HepG2 (cell line): ENCODE data around the gene C2CD2. TPM values are rescaled to one million over a fixed set of nuclear protein-coding genes. Genes with fewer than 3 reads are reported as not detected.

Experiments used
- CCAR2 ChIP-seq: fragments of 200-400 bp; formaldehyde crosslinking; optimal IDR thresholded peaks from 2 replicates; pipeline ENCODE3; 2018; ENCODE audit warnings: low read depth, mild to moderate bottlenecking, low read length, moderate library complexity
- HOXA5 ChIP-seq: sonication (generic); formaldehyde crosslinking; IDR thresholded peaks from 2 replicates; pipeline ENCODE4 v1.4.0; 2020; ENCODE audit warnings: missing genetic modification reagents
- HOXA7 ChIP-seq: sonication (generic); formaldehyde crosslinking; IDR thresholded peaks from 2 replicates; pipeline ENCODE4 v1.8.1; 2022; ENCODE audit warnings: mild to moderate bottlenecking, missing genetic modification reagents, moderate library complexity
- KDM5A ChIP-seq: fragments of 200-600 bp; sonication (generic); IDR thresholded peaks from 2 replicates; pipeline ENCODE4 v1.7.0; 2018; ENCODE audit warnings: antibody characterized with exemption, mild to moderate bottlenecking, low read length, borderline replicate concordance
- NBN ChIP-seq: fragments of 450-650 bp; conservative IDR thresholded peaks from 2 replicates; pipeline ENCODE4 v1.6.1; 2017
- NPAS2 ChIP-seq: sonication (generic); formaldehyde crosslinking; IDR thresholded peaks from 2 replicates; pipeline ENCODE4 v1.8.0; 2022; ENCODE audit warnings: mild to moderate bottlenecking, missing genetic modification reagents, borderline replicate concordance
- RFXAP ChIP-seq: sonication (generic); formaldehyde crosslinking; IDR thresholded peaks from 2 replicates; pipeline ENCODE4 v1.4.0; 2020; ENCODE audit warnings: missing genetic modification reagents, borderline replicate concordance
- SP1 ChIP-seq, 2 experiments: fragments of 450-650 bp in 1 of 2; sonication (generic) in 1 of 2; formaldehyde crosslinking in 1 of 2; IDR thresholded peaks; 2 replicates each; pipeline versions ENCODE4 v1.4.0 to v1.6.1; 2016 to 2020; ENCODE audit warnings: missing genetic modification reagents in 1 of 2
- ZNF124 ChIP-seq: sonication (generic); formaldehyde crosslinking; IDR thresholded peaks from 2 replicates; pipeline ENCODE4 v1.4.0; 2020; ENCODE audit warnings: missing genetic modification reagents
- ZNF263 ChIP-seq: sonication (generic); formaldehyde crosslinking; IDR thresholded peaks from 2 replicates; pipeline ENCODE4 v1.4.0; 2020; ENCODE audit warnings: missing genetic modification reagents
- ZNF3 ChIP-seq: IDR thresholded peaks from 2 replicates; pipeline ENCODE4 v1.7.0; 2017; ENCODE audit warnings: inconsistent platforms
- ZNF333 ChIP-seq: sonication (generic); formaldehyde crosslinking; IDR thresholded peaks from 2 replicates; pipeline ENCODE4 v1.4.0; 2020; ENCODE audit warnings: mild to moderate bottlenecking, missing genetic modification reagents, borderline replicate concordance
- ZNF530 ChIP-seq: sonication (generic); formaldehyde crosslinking; IDR thresholded peaks from 2 replicates; pipeline ENCODE4 v1.5.0; 2020; ENCODE audit warnings: low read depth, mild to moderate bottlenecking, missing genetic modification reagents
- ZNF574 ChIP-seq: sonication (generic); formaldehyde crosslinking; IDR thresholded peaks from 2 replicates; pipeline ENCODE4 v1.4.0; 2020; ENCODE audit warnings: missing genetic modification reagents
- ZSCAN20 ChIP-seq: sonication (generic); formaldehyde crosslinking; IDR thresholded peaks from 2 replicates; pipeline ENCODE4 v1.4.0; 2020; ENCODE audit warnings: missing genetic modification reagents, mild to moderate bottlenecking, borderline replicate concordance
- polyA plus RNA-seq, 8 experiments: library from polyadenylated mRNA; depleted of rRNA in 3 of 8; stranded (reverse) in 7 of 8; unstranded in 1 of 8; fragments of >200 nt; fragmentation: Illumina TruSeq in 4 of 8; extraction: Trizol in 4 of 8; gene quantifications; 2 replicates each; pipeline versions ENCODE4 v1.2.1 to v1.2.3, GENCODE V29; 2011 to 2016; ENCODE audit warnings: low read depth in 4 of 8, missing spikeins in 1 of 8, mixed read lengths in 1 of 8; ENCODE audit not compliant: insufficient read depth in 1 of 8
- total RNA-seq, 5 experiments: library from RNA; depleted of rRNA; stranded (reverse); fragments of >200 nt; fragmentation: Illumina TruSeq; extraction: Trizol; gene quantifications; 2 replicates each; pipeline ENCODE4 v1.2.3, GENCODE V29; 2016; ENCODE audit warnings: low read depth in 1 of 5
- TF ChIP-seq, protein P1 (sequence below): sonication (generic); formaldehyde crosslinking; IDR thresholded peaks from 2 replicates; pipeline ENCODE4 v1.4.0; 2020; ENCODE audit warnings: mild to moderate bottlenecking, missing genetic modification reagents
- TF ChIP-seq, protein P2 (sequence below): sonication (generic); formaldehyde crosslinking; IDR thresholded peaks from 2 replicates; pipeline ENCODE4 v1.5.0; 2020; ENCODE audit warnings: mild to moderate bottlenecking, missing genetic modification reagents

C2CD2 gene
- total and polyA plus RNA-seq, 2 of the 13 experiments (the other 11 are each of a cell fraction or from before 2014, with no cell fraction given): 12.5 to 19.7 TPM

- TF ChIP-seq ZNF574 (no peak), HOXA5 (0 out of 2 replicates have a peak, but pooled peaks have one; percentile 6), KDM5A (no peak), RFXAP (CRISPR knock-in tag) (no peak), HOXA7 (CRISPR knock-in tag) (no peak), ZNF530 (CRISPR knock-in tag) (no peak), ZNF3 (CRISPR knock-in tag) (no peak), ZNF263 (peak; percentile 90), NPAS2 (CRISPR knock-in tag) (no peak), ZSCAN20 (CRISPR knock-in tag) (peak; percentile 82; the same call in 1 of the 2 replicates), NBN (no peak), CCAR2 (no peak), ZNF124 (CRISPR knock-in tag) (no peak), ZNF333 (CRISPR knock-in tag) (no peak), SP1 (IDR thresholded peaks at IDR 0.05) (no peak), SP1 (CRISPR knock-in tag; IDR thresholded peaks at IDR 0.05) (peak; percentile 27; the same call in 1 of the 2 replicates)
- TF ChIP-seq, protein P1, sequence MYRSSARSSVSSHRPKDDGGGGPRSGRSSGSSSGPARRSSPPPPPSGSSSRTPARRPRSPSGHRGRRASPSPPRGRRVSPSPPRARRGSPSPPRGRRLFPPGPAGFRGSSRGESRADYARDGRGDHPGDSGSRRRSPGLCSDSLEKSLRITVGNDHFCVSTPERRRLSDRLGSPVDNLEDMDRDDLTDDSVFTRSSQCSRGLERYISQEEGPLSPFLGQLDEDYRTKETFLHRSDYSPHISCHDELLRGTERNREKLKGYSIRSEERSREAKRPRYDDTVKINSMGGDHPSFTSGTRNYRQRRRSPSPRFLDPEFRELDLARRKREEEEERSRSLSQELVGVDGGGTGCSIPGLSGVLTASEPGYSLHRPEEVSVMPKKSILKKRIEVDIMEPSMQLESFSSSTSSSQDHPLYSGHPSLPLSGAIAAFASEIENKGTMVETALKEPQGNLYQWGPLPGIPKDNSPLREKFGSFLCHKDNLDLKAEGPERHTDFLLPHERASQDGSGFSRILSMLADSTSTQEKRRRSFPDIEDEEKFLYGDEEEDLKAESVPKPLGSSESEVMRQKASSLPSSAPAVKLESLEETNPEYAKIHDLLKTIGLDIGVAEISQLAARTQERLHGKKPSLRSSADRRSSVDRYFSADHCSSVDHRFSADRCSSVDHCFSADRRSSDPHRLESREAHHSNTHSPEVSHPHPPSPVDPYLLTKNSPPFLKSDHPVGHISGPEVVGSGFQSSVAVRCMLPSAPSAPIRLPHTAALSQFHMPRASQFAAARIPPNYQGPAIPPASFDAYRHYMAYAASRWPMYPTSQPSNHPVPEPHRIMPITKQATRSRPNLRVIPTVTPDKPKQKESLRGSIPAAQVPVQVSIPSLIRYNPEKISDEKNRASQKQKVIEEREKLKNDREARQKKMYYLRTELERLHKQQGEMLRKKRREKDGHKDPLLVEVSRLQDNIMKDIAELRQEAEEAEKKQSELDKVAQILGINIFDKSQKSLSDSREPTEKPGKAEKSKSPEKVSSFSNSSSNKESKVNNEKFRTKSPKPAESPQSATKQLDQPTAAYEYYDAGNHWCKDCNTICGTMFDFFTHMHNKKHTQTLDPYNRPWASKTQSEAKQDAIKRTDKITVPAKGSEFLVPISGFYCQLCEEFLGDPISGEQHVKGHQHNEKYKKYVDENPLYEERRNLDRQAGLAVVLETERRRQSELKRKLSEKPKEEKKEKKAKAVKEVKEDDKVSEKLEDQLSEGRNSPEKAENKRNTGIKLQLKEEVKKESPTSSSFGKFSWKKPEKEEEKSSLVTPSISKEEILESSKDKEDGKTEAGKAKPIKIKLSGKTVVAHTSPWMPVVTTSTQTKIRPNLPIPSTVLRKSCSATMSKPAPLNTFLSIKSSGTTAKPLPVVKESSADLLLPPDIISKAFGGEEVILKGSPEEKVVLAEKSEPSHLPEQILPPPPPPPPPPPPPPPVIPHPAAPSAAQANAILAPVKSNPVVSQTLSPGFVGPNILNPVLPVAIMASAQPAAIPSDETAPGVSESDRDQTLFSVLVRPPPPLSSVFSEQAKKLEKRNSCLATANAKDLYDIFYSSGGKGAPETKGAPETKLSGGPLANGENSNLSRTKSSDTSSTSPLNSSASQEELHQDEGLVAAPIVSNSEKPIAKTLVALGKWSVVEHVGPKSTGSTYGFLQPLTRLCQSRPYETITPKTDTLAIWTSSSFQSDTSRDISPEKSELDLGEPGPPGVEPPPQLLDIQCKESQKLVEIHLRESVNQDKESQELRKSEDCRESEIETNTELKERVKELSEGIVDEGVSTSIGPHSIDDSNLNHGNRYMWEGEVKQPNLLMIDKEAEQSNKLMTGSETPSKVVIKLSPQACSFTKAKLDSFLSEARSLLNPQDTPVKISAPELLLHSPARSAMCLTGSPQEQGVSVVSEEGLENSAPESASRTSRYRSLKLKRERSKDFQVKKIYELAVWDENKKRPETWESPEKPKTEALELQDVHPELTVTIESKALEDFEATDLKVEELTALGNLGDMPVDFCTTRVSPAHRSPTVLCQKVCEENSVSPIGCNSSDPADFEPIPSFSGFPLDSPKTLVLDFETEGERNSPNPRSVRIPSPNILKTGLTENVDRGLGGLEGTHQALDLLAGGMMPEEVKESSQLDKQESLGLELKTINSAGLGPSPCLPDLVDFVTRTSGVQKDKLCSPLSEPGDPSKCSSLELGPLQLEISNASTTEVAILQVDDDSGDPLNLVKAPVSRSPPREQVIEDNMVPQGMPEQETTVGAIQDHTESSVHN (CRISPR knock-in tag): no peak
- TF ChIP-seq, protein P2, sequence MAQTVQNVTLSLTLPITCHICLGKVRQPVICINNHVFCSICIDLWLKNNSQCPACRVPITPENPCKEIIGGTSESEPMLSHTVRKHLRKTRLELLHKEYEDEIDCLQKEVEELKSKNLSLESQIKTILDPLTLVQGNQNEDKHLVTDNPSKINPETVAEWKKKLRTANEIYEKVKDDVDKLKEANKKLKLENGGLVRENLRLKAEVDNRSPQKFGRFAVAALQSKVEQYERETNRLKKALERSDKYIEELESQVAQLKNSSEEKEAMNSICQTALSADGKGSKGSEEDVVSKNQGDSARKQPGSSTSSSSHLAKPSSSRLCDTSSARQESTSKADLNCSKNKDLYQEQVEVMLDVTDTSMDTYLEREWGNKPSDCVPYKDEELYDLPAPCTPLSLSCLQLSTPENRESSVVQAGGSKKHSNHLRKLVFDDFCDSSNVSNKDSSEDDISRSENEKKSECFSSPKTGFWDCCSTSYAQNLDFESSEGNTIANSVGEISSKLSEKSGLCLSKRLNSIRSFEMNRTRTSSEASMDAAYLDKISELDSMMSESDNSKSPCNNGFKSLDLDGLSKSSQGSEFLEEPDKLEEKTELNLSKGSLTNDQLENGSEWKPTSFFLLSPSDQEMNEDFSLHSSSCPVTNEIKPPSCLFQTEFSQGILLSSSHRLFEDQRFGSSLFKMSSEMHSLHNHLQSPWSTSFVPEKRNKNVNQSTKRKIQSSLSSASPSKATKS (CRISPR knock-in tag): no peak
Observed at GRCh38 chr21:41953249-41953830, 478 bp downstream of the C2CD2 start (continued).
